ENCODE measurements around the gene HELZ2. TPM values are rescaled to one million over a fixed set of nuclear protein-coding genes. Genes with fewer than 3 reads are reported as not detected.
A peak's percentile ranks its signal among the peaks of the same experiment; 100 is the strongest.

HELZ2 gene
- polyA plus RNA-seq, 3 donors = 3.0 to 15.5 (median 3.3) TPM

DNA sequence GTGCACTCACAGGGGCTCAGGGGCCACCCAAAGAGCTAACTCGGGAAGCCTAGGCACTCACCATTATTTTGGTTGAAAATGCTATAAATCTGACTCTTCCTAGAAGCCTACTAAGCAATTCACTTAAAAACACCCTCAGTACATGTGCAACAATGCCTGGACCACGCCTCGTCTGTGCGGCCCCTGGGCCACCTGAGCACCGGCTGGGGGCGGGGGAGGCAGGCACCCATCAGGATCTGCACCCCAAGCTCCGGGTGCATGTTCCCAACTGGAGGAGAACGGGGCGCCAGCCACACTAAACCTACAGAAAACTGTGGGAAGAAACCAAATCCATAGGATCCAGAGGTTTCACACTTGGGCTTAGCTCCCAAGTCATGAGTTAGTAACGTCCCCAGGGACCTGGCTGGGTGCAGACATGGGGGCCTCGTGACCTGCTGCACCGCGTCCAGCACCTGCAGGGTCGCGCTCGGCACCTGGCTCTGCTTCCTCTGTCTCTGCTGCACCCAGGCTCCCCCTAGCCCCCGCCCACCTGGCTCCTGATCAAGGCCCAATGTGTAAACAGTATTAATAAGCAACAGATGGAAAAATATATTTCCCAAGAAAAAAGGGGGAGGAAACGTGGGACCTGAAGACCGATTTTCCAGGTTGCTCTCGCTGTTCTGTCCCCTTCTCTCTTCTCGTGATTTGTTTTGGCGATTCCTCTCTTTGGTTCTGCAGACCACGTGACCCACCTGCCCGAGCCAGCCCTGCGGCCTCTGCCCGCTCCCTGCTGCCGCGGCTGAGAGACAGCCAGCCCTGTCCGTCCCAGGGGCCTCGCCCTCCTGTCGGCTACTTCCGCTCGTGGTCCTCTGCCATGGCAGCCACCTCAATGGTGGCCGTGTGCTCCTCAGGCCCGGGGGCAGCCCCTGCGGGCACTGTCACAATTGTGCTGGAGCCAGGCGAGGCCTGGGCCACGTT lies 15.5 kb upstream of the HELZ2 start:
- Mint-ChIP-seq H3K4me3 (no peak overlapping the region), H3K4me1 (peaks cover 13% of the 10 kb centered on the region), H3K36me3 (peaks cover 54 to 74% of the 10 kb centered on the region in 2 donors), H3K27ac (no peak overlapping the region), H3K9me3 (no peaks in the 10 kb centered on the region), H3K27me3 (ENCODE audit: low read depth in 3 of 3) (peaks cover 3 to 8% (median 6%) of the 10 kb centered on the region in 3 donors)
- Histone ChIP-seq H2AFZ (ENCODE audit: insufficient read depth, low read depth, low read length, poor library complexity, severe bottlenecking) (no peak overlapping the region), H3K4me3 (replicated peaks in 1 of 3; ENCODE audit: low read depth in 2 of 3, low read length in 3 of 3) (no peak overlapping the region), H3K27me3 (ENCODE audit: control insufficient read depth in 2 of 2, insufficient read depth in 2 of 2, low read length in 2 of 2) (no peaks in the 10 kb centered on the region), H3K4me1 (ENCODE audit: control insufficient read depth in 1 of 2, insufficient read depth in 2 of 2, low read length in 2 of 2) (peaks cover 0 to 7% of the 10 kb centered on the region in 2 donors), H3K79me2 (ENCODE audit: insufficient read depth, low read length) (no peaks in the 10 kb centered on the region), H4K20me1 (ENCODE audit: insufficient read depth, low read length) (peaks cover 4% of the 10 kb centered on the region), H3K4me2 (replicated peaks; ENCODE audit: extremely low read depth, low read length, poor library complexity, severe bottlenecking) (no peak overlapping the region), H3K9me3 (replicated peaks in 1 of 2; ENCODE audit: control insufficient read depth in 1 of 2, insufficient read depth in 1 of 2, low read length in 2 of 2) (no peaks in the 10 kb centered on the region), H3K36me3 (replicated peaks in 1 of 2; ENCODE audit: control insufficient read depth in 1 of 2, insufficient read depth in 2 of 2, low read length in 2 of 2) (peaks cover 38 to 57% of the 10 kb centered on the region in 2 donors), H3K27ac (ENCODE audit: low read depth in 1 of 2, low read length in 2 of 2) (no peak overlapping the region), H3K9ac (ENCODE audit: insufficient read depth, low read length, poor library complexity, severe bottlenecking) (no peak overlapping the region)
- TF ChIP-seq, protein P1, sequence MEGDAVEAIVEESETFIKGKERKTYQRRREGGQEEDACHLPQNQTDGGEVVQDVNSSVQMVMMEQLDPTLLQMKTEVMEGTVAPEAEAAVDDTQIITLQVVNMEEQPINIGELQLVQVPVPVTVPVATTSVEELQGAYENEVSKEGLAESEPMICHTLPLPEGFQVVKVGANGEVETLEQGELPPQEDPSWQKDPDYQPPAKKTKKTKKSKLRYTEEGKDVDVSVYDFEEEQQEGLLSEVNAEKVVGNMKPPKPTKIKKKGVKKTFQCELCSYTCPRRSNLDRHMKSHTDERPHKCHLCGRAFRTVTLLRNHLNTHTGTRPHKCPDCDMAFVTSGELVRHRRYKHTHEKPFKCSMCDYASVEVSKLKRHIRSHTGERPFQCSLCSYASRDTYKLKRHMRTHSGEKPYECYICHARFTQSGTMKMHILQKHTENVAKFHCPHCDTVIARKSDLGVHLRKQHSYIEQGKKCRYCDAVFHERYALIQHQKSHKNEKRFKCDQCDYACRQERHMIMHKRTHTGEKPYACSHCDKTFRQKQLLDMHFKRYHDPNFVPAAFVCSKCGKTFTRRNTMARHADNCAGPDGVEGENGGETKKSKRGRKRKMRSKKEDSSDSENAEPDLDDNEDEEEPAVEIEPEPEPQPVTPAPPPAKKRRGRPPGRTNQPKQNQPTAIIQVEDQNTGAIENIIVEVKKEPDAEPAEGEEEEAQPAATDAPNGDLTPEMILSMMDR (IDR thresholded peaks at IDR 0.05) = no peak
- intact Hi-C loops (cut with micrococcal nuclease) = no loop called here
- DNase-seq = no peak
- 95% methylated on average over 37 of the region's 38 CpGs for WGBS (ENCODE audit: insufficient coverage)

DNA sequence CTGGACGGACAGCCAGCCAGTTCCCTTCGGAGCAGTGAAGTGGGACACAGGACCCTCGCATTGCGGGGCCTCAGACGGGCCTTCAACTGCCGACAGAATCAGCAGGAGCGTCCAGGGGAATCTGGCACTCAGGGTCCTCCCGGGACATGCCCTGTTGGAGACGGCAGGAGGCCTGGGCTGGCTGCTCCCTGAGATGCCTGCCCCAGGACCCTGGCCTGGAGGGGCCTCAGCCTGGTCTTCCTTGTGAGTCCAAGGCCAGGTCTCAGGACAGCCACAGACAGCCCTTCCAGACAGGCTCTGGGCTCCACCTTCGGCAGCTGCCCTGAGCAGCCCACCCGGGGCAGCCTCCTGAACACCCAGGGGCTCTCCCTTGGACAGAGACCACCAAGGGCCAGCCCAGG lies 14.6 kb upstream of the HELZ2 start:
- H3K4me3 Mint-ChIP-seq = no peak overlapping the region
- Histone ChIP-seq H3K4me3 (replicated peaks in 1 of 3; ENCODE audit: low read depth in 2 of 3, low read length in 3 of 3) (no peak overlapping the region), H3K4me1 (ENCODE audit: control insufficient read depth in 1 of 2, insufficient read depth in 2 of 2, low read length in 2 of 2) (peaks cover 0 to 7% of the 10 kb centered on the region in 2 donors), H3K79me2 (ENCODE audit: insufficient read depth, low read length) (no peaks in the 10 kb centered on the region), H3K9me3 (replicated peaks in 1 of 2; ENCODE audit: control insufficient read depth in 1 of 2, insufficient read depth in 1 of 2, low read length in 2 of 2) (no peaks in the 10 kb centered on the region), H4K20me1 (ENCODE audit: insufficient read depth, low read length) (peaks cover 4% of the 10 kb centered on the region), H3K27ac (ENCODE audit: low read depth in 1 of 2, low read length in 2 of 2) (no peak overlapping the region), H3K9ac (ENCODE audit: insufficient read depth, low read length, poor library complexity, severe bottlenecking) (no peak overlapping the region), H3K4me2 (replicated peaks; ENCODE audit: extremely low read depth, low read length, poor library complexity, severe bottlenecking) (no peak overlapping the region), H3K27me3 (ENCODE audit: control insufficient read depth in 2 of 2, insufficient read depth in 2 of 2, low read length in 2 of 2) (no peaks in the 10 kb centered on the region), H3K36me3 (replicated peaks in 1 of 2; ENCODE audit: control insufficient read depth in 1 of 2, insufficient read depth in 2 of 2, low read length in 2 of 2) (peaks cover 32 to 48% of the 10 kb centered on the region in 2 donors), H2AFZ (ENCODE audit: insufficient read depth, low read depth, low read length, poor library complexity, severe bottlenecking) (no peak overlapping the region)
- intact Hi-C loops (cut with micrococcal nuclease) = no loop called here
- H3K27me3 Mint-ChIP-seq (ENCODE audit: low read depth in 3 of 3) = peaks cover 6 to 11% (median 7%) of the 10 kb centered on the region in 3 donors
- 91% methylated on average over 11 of the region's 11 CpGs for WGBS (ENCODE audit: insufficient coverage)
- TF ChIP-seq, protein P1 (IDR thresholded peaks at IDR 0.05) = no peak
- H3K4me1 Mint-ChIP-seq = peaks cover 13% of the 10 kb centered on the region
- H3K9me3 Mint-ChIP-seq = no peaks in the 10 kb centered on the region
- DNase-seq = no peak
- H3K27ac Mint-ChIP-seq = peak overlapping the region in 1 of 7 donors; percentile 72
- peaks cover 49 to 65% of the 10 kb centered on the region in 2 donors for H3K36me3 Mint-ChIP-seq

Data from CD14-positive monocyte (primary cell).